H1 (cell line): ENCODE data around the gene SLC16A5. TPM values are rescaled to one million over a fixed set of nuclear protein-coding genes. Genes with fewer than 3 reads are reported as not detected.

Experiments
- CTCF ChIA-PET: fragments of 300-600 bp; sonication (Branson Sonifier 250); formaldehyde crosslinking; loops from one replicate; lab custom pipeline; 2021; ENCODE audit not compliant: partially characterized antibody; lab: Charles Lee
- POLR2A ChIA-PET: fragments of 300-600 bp; sonication (Branson Sonifier 250); formaldehyde crosslinking; loops from one replicate; lab custom pipeline; 2021; ENCODE audit warnings: inconsistent platforms; ENCODE audit not compliant: partially characterized antibody; lab: Charles Lee
- DNase-seq, 2 experiments: peaks; one replicate each; pipeline versions ENCODE4 v3.0.0 to v3.0.0-alpha.2; 2010 to 2022; ENCODE audit warnings: low spot score in 2 of 2, low read depth in 1 of 2, mixed read lengths in 1 of 2
- FAIRE-seq: peaks from 2 replicates; lab custom pipeline; 2011; peaks lifted over from hg19 to GRCh38; lab: Jason Lieb, UNC
- H2AFZ ChIP-seq: 2 replicates; pipeline ENCODE4 v1.8.1; 2012; ENCODE audit warnings: low read length, inconsistent platforms
- H2AK5ac ChIP-seq: 2 replicates; pipeline ENCODE4 v1.6.1; 2013; ENCODE audit warnings: low read depth, low read length
- H2BK120ac ChIP-seq: replicated peaks from 2 replicates; pipeline ENCODE3; 2013; ENCODE audit warnings: low read depth, low read length, inconsistent platforms
- H2BK12ac ChIP-seq: 2 replicates; pipeline ENCODE4 v1.6.1; 2013; ENCODE audit warnings: low read depth, low read length
- H2BK15ac ChIP-seq: 2 replicates; pipeline ENCODE4 v1.6.1; 2013; ENCODE audit warnings: low read length
- H2BK20ac ChIP-seq: 2 replicates; pipeline ENCODE4 v1.6.1; 2013; ENCODE audit warnings: low read length
- H2BK5ac ChIP-seq: 2 replicates; pipeline ENCODE4 v1.6.1; 2013; ENCODE audit warnings: low read depth, low read length
- H3K14ac ChIP-seq: 2 replicates; pipeline ENCODE4 v1.6.1; 2013; ENCODE audit warnings: inconsistent platforms; ENCODE audit not compliant: insufficient read length
- H3K18ac ChIP-seq: 2 replicates; pipeline ENCODE4 v1.6.1; 2013; ENCODE audit warnings: low read length; ENCODE audit errors: extremely low read depth
- H3K23ac ChIP-seq: 2 replicates; pipeline ENCODE4 v1.6.1; 2013; ENCODE audit warnings: inconsistent platforms; ENCODE audit not compliant: insufficient read length
- H3K23me2 ChIP-seq: 2 replicates; pipeline ENCODE4 v1.6.1; 2013; ENCODE audit warnings: low read depth, low read length
- H3K27ac ChIP-seq: 2 replicates; pipeline ENCODE4 v1.6.1; 2011; ENCODE audit warnings: low read depth, low read length, inconsistent platforms
- H3K27me3 ChIP-seq, 4 experiments: replicated peaks in 1 of 4; 1 replicate in 1 of 4; 2 replicates in 3 of 4; pipeline versions ENCODE4 v1.6.1 to v1.8.1; 2011 to 2013; ENCODE audit warnings: low read length in 3 of 4, mild to moderate bottlenecking in 3 of 4, inconsistent platforms in 2 of 4, mixed read lengths in 2 of 4, moderate library complexity in 1 of 4; ENCODE audit not compliant: control insufficient read depth in 3 of 4, insufficient read depth in 3 of 4; ENCODE audit errors: extremely low read depth in 1 of 4
- H3K36me3 ChIP-seq, 4 experiments: 2 replicates each; pipeline versions ENCODE4 v1.6.1 to v1.8.1; 2011 to 2013; ENCODE audit warnings: mild to moderate bottlenecking in 4 of 4, low read length in 3 of 4, moderate library complexity in 2 of 4, control low read depth in 1 of 4, inconsistent platforms in 1 of 4; ENCODE audit not compliant: insufficient read depth in 4 of 4, control insufficient read depth in 2 of 4
- H3K4ac ChIP-seq: replicated peaks from 2 replicates; pipeline ENCODE3; 2013; ENCODE audit warnings: low read length, low read depth, mixed read lengths, inconsistent platforms; ENCODE audit not compliant: insufficient read length
- H3K4me1 ChIP-seq, 4 experiments: replicated peaks in 1 of 4; 1 replicate in 1 of 4; 2 replicates in 3 of 4; pipeline versions ENCODE4 v1.6.1 to v1.8.1; 2011 to 2013; ENCODE audit warnings: low read length in 3 of 4, inconsistent platforms in 2 of 4, mixed read lengths in 1 of 4; ENCODE audit not compliant: insufficient read depth in 4 of 4, control insufficient read depth in 3 of 4
- H3K4me2 ChIP-seq, 2 experiments: 2 replicates each; pipeline versions ENCODE4 v1.6.1 to v1.8.1; 2011 to 2013; ENCODE audit warnings: low read depth in 2 of 2, low read length in 2 of 2, control low read depth in 1 of 2, inconsistent platforms in 1 of 2, mild to moderate bottlenecking in 1 of 2; ENCODE audit not compliant: insufficient read depth in 1 of 2
- H3K4me3 ChIP-seq, 4 experiments: fragments of 200-600, 300-600 bp in 1 of 4; sonication (generic), shearing (Covaris generic), sonication (Bioruptor Twin) in 1 of 4; 2 replicates each; pipeline versions ENCODE4 v1.5.1 to v1.8.1; 2011 to 2016; ENCODE audit warnings: low read length in 4 of 4, low read depth in 3 of 4, control low read depth in 2 of 4, inconsistent platforms in 2 of 4, mild to moderate bottlenecking in 2 of 4, mixed read lengths in 1 of 4, moderate library complexity in 1 of 4; ENCODE audit not compliant: insufficient read depth in 2 of 4; ENCODE audit errors: extremely low read depth in 1 of 4
- H3K56ac ChIP-seq: replicated peaks from 2 replicates; pipeline ENCODE3; 2013; ENCODE audit warnings: low read depth, mild to moderate bottlenecking, mixed read lengths, low read length, inconsistent platforms; ENCODE audit not compliant: insufficient read length
- H3K79me1 ChIP-seq: 2 replicates; pipeline ENCODE4 v1.6.1; 2013; ENCODE audit warnings: low read depth, low read length, control low read depth
- H3K79me2 ChIP-seq, 2 experiments: 2 replicates each; pipeline versions ENCODE4 v1.6.1 to v1.8.1; 2012 to 2013; ENCODE audit warnings: low read length in 2 of 2, mild to moderate bottlenecking in 2 of 2, inconsistent platforms in 1 of 2; ENCODE audit not compliant: insufficient read depth in 2 of 2, control insufficient read depth in 1 of 2
- H3K9ac ChIP-seq, 4 experiments: replicated peaks in 1 of 4; 1 replicate in 1 of 4; 2 replicates in 3 of 4; pipeline versions ENCODE4 v1.6.1 to v1.8.1; 2011 to 2013; ENCODE audit warnings: low read depth in 3 of 4, low read length in 3 of 4, control low read depth in 2 of 4, mild to moderate bottlenecking in 2 of 4, moderate library complexity in 2 of 4, inconsistent platforms in 1 of 4; ENCODE audit errors: extremely low read depth in 1 of 4
- H3K9me3 ChIP-seq, 2 experiments: 2 replicates each; pipeline versions ENCODE4 v1.6.1 to v1.8.1; 2012 to 2013; ENCODE audit warnings: mild to moderate bottlenecking in 2 of 2, moderate library complexity in 2 of 2, control low read depth in 1 of 2, inconsistent platforms in 1 of 2, low read depth in 1 of 2, low read length in 1 of 2, mixed read lengths in 1 of 2; ENCODE audit not compliant: insufficient read depth in 2 of 2
- H4K20me1 ChIP-seq, 2 experiments: replicated peaks in 1 of 2; 2 replicates each; pipeline versions ENCODE3 to v1.8.1; 2011 to 2013; ENCODE audit warnings: inconsistent platforms in 2 of 2, low read length in 2 of 2, mild to moderate bottlenecking in 1 of 2; ENCODE audit not compliant: insufficient read depth in 2 of 2, control insufficient read depth in 1 of 2
- H4K5ac ChIP-seq: 2 replicates; pipeline ENCODE4 v1.6.1; 2013; ENCODE audit warnings: low read length, low read depth, mixed read lengths, inconsistent platforms; ENCODE audit not compliant: insufficient read length
- H4K8ac ChIP-seq: 2 replicates; pipeline ENCODE4 v1.8.0; 2013; ENCODE audit warnings: mild to moderate bottlenecking, moderate library complexity, low read length, inconsistent platforms; ENCODE audit not compliant: insufficient read depth; ENCODE audit errors: extremely low read depth
- H4K91ac ChIP-seq: replicated peaks from 2 replicates; pipeline ENCODE3; 2013; ENCODE audit warnings: low read length, mixed read lengths, inconsistent platforms; ENCODE audit not compliant: insufficient read length
- ATF3 ChIP-seq: IDR thresholded peaks from 2 replicates; pipeline ENCODE4 v1.6.1; 2011; ENCODE audit warnings: low read depth, mild to moderate bottlenecking, low read length; ENCODE audit not compliant: insufficient read depth
- CBX5 ChIP-seq: fragments of 300-800, 300-1000 bp; sonication (generic); IDR thresholded peaks from 2 replicates; pipeline ENCODE4 v1.7.1; 2016; ENCODE audit warnings: antibody characterized with exemption, low read length, low read depth
- KDM4A ChIP-seq: IDR thresholded peaks from one replicate; pipeline ENCODE4 v1.7.1; 2012; ENCODE audit warnings: low read depth, mild to moderate bottlenecking, moderate library complexity, low read length, inconsistent platforms; ENCODE audit not compliant: severe bottlenecking
- POLR2A ChIP-seq, 2 experiments: IDR thresholded peaks; 1 replicate in 1 of 2; 2 replicates in 1 of 2; pipeline ENCODE4 v1.6.1; 2011; ENCODE audit warnings: low read depth in 2 of 2, low read length in 2 of 2, mild to moderate bottlenecking in 2 of 2; ENCODE audit errors: control extremely low read depth in 1 of 2
- SAP30 ChIP-seq: fragments of 300-600 bp; sonication (generic); IDR thresholded peaks from 2 replicates; pipeline ENCODE4 v1.7.1; 2012; ENCODE audit warnings: low read length, moderate library complexity, mild to moderate bottlenecking, inconsistent platforms; ENCODE audit not compliant: insufficient read depth, insufficient replicate concordance
- TAF1 ChIP-seq: IDR thresholded peaks from 2 replicates; pipeline ENCODE4 v1.6.1; 2011; ENCODE audit warnings: mild to moderate bottlenecking, low read depth, low read length
- TCF12 ChIP-seq: IDR thresholded peaks from 2 replicates; pipeline ENCODE4 v1.6.1; 2011; ENCODE audit warnings: low read depth, mild to moderate bottlenecking, low read length
- USF2 ChIP-seq: IDR thresholded peaks from 2 replicates; pipeline ENCODE4 v1.6.1; 2011; ENCODE audit warnings: low read length, improper control_type of control experiment
- ZNF274 ChIP-seq: IDR thresholded peaks from 2 replicates; pipeline ENCODE4 v1.7.0; 2012; ENCODE audit warnings: low read length, borderline replicate concordance; ENCODE audit errors: extremely low read depth
- WGBS, 2 experiments: shearing (Covaris generic) in 1 of 2; methylation state at CpG; one replicate each; pipeline versions ENCODE4 v1.1.6 to v1.1.7; 2013 to 2015; ENCODE audit warnings: low lambda C conversion rate in 2 of 2, mixed read lengths in 2 of 2, inconsistent platforms in 1 of 2, low coverage in 1 of 2, missing lambda C conversion rate in 1 of 2; ENCODE audit not compliant: insufficient replicate concordance in 2 of 2, insufficient coverage in 1 of 2, insufficient read length in 1 of 2; ENCODE audit errors: extremely low coverage in 1 of 2, missing lambda C conversion rate in 1 of 2; 5-methylcytosine and 5-hydroxymethylcytosine counted together
- polyA plus RNA-seq, 7 experiments: library from polyadenylated mRNA; depleted of rRNA in 3 of 7; stranded (reverse) in 5 of 7; unstranded in 2 of 7; fragments of >200 nt in 5 of 7; fragments of 200-250 nt in 2 of 7; gene quantifications; 1 replicate in 5 of 7; 2 replicates in 1 of 7; 4 replicates in 1 of 7; pipeline versions ENCODE4 v1.2.1 to v1.2.3, GENCODE V29; 2011 to 2013; ENCODE audit warnings: missing spikeins in 2 of 7, mixed read lengths in 2 of 7
- total RNA-seq: library from RNA; stranded (reverse); fragmentation: NEBNext Ultra II Directional; extraction: Animal tissue kit (Norgen Biotek cat#: 25700); gene quantifications from 2 replicates; pipeline ENCODE4 v1.2.1, GENCODE V29; 2021

Gene SLC16A5
- total and polyA plus RNA-seq, 2 of the 8 experiments (the other 6 are each of a cell fraction or from before 2014, with no cell fraction given) = 17.1 to 34.7 TPM

- Histone ChIP-seq H3K56ac (peak overlapping the region; percentile 21), H3K23me2 (peaks cover 6% of the 10 kb centered on the region), H3K79me1 (peaks cover 5% of the 10 kb centered on the region; the same call in 1 of the 2 replicates), H3K4ac (peak overlapping the region; percentile 82), H3K4me3 (peak overlapping the region; percentile 87 to 95 (median 94)), H3K23ac (peak overlapping the region; percentile 9), H2BK12ac (no peak overlapping the region), H3K18ac (peak overlapping the region; percentile 76; the same call in 1 of the 2 replicates), H3K9me3 (no peaks in the 10 kb centered on the region), H3K4me2 (peak overlapping the region; percentile 72 to 99), H2BK5ac (peak overlapping the region; percentile 88; the same call in 1 of the 2 replicates), H4K91ac (peak overlapping the region; percentile 85), H3K14ac (no peak overlapping the region), H4K8ac (peak overlapping the region; percentile 73; the same call in 1 of the 2 replicates), H2BK20ac (no peak overlapping the region), H3K9ac (peak overlapping the region; percentile 83 to 97 (median 88)), H3K79me2 (peaks cover 29 to 61% of the 10 kb centered on the region in 2 experiments), H2AFZ (no peak overlapping the region), H2BK120ac (no peak overlapping the region), H2BK15ac (0 out of 2 replicates have a peak overlapping the region, but pooled peaks have one; percentile 53), H2AK5ac (peak overlapping the region; percentile 46), H3K27ac (peak overlapping the region; percentile 26), H3K4me1 (peaks cover 3 to 12% (median 9%) of the 10 kb centered on the region in 4 experiments; a peak in 6 of 7 replicates), H3K27me3 (no peaks in the 10 kb centered on the region), H3K36me3 (peaks cover 4 to 10% (median 5%) of the 10 kb centered on the region in 4 experiments), H4K20me1 (peaks cover 2 to 3% of the 10 kb centered on the region in 2 experiments), H4K5ac (peak overlapping the region; percentile 37)
- FAIRE-seq (no peak), DNase-seq (no peak)
- CTCF ChIA-PET = no interaction called here
- WGBS, 2 experiments = 2% methylated on average over 28 of the region's 28 CpGs; no CpG with 5 or more reads in 1 of the 2 experiments
- POLR2A ChIA-PET = interaction anchor here (0.9 to 11.6 kb wide), 6 partner anchors 8 to 109 kb away, joined by 3 to 213 read pairs (median 22); partner anchors contain the start of genes GGA3, MRPS7 and NUP85
- TF ChIP-seq ZNF274 = no peak
- TF ChIP-seq POLR2A (IDR thresholded peaks at IDR 0.05; ENCODE audit: control extremely low read depth in 1 of 2, low read depth in 2 of 2, low read length in 2 of 2) = peak in 1 of 2 experiments; percentile 34; a peak in 2 of 3 replicates
- TF ChIP-seq USF2 = no peak
- TF ChIP-seq SAP30 = peak; percentile 49
- no peak for TF ChIP-seq CBX5
- TF ChIP-seq ATF3 = no peak
- no peak for TF ChIP-seq TCF12
- no peak for TF ChIP-seq KDM4A
- TF ChIP-seq TAF1 = peak; percentile 47; the same call in 1 of the 2 replicates
These were observed 65.4 kb downstream of the SLC16A5 start for GRCh38 chr17:75152922-75153779.
